GM12891 (cell line): ENCODE results near the gene MAN1A2.

Experiments
- POLR2A ChIP-seq: IDR thresholded peaks from 2 replicates; pipeline ENCODE4 v1.6.1; 2011; ENCODE audit warnings: low read depth, low read length, control low read depth
- POLR2AphosphoS5 ChIP-seq: IDR thresholded peaks from 2 replicates; pipeline ENCODE4 v1.6.1; 2011; ENCODE audit warnings: low read depth, low read length, control low read depth
- SPI1 ChIP-seq: IDR thresholded peaks from 2 replicates; pipeline ENCODE4 v1.6.1; 2011; ENCODE audit warnings: low read depth, low read length, control low read depth
- TAF1 ChIP-seq: IDR thresholded peaks from 2 replicates; pipeline ENCODE4 v1.6.1; 2011; ENCODE audit warnings: low read depth, low read length, control low read depth

- TF ChIP-seq TAF1 (no peak), POLR2A (no peak), POLR2AphosphoS5 (no peak), SPI1 (no peak)
Measured at GRCh38 chr1:117541585-117541984, 174.3 kb downstream of the MAN1A2 start.
